PFSK-1 (cell line): Measurements from ENCODE around the gene APLP2.

Experiments used
- REST ChIP-seq, 2 experiments: IDR thresholded peaks; 2 replicates each; pipeline versions ENCODE4 v1.6.1 to v1.8.0; 2011 to 2012; ENCODE audit warnings: low read depth in 2 of 2, low read length in 2 of 2, control low read depth in 1 of 2, inconsistent platforms in 1 of 2, mild to moderate bottlenecking in 1 of 2, moderate library complexity in 1 of 2; ENCODE audit not compliant: insufficient read depth in 1 of 2
- TAF1 ChIP-seq: IDR thresholded peaks from 2 replicates; pipeline ENCODE4 v1.6.1; 2012; ENCODE audit warnings: low read length, control low read depth, borderline replicate concordance; ENCODE audit not compliant: insufficient read depth

GRCh38 chr11:130071211-130071712 lies 1.6 kb downstream of the APLP2 start:
- no peak for TF ChIP-seq REST (IDR thresholded peaks at IDR 0.05; ENCODE audit: insufficient read depth in 1 of 2, low read depth in 2 of 2, low read length in 2 of 2)
- no peak for TF ChIP-seq TAF1
